WTC11 (cell line): ENCODE data around the gene GALK1.

Experiments used
- CBFB ChIP-seq: sonication (generic); formaldehyde crosslinking; IDR thresholded peaks from 2 replicates; pipeline ENCODE4 v1.8.1; 2022; ENCODE audit warnings: mild to moderate bottlenecking, low read depth, missing genetic modification reagents
- IRF2 ChIP-seq: sonication (generic); formaldehyde crosslinking; IDR thresholded peaks from 2 replicates; pipeline ENCODE4 v1.8.0; 2022; ENCODE audit warnings: low read depth, missing genetic modification reagents, borderline replicate concordance
- JAZF1 ChIP-seq: fragments of 250-450 bp; sonication (Bioruptor Pico); IDR thresholded peaks from 2 replicates; pipeline ENCODE4 v1.9.0; 2021; ENCODE audit warnings: moderate library complexity, mild to moderate bottlenecking, inconsistent platforms
- MLX ChIP-seq: sonication (generic); formaldehyde crosslinking; IDR thresholded peaks from 2 replicates; pipeline ENCODE4 v1.8.1; 2023; ENCODE audit warnings: mild to moderate bottlenecking, missing genetic modification reagents, moderate library complexity
- NFATC4 ChIP-seq: fragments of 250-450 bp; sonication (Bioruptor Pico); IDR thresholded peaks from 2 replicates; pipeline ENCODE4 v1.9.0; 2021; ENCODE audit warnings: mild to moderate bottlenecking
- TF ChIP-seq, protein P1 (sequence below): fragments of 200-600 bp; IDR thresholded peaks from 2 replicates; pipeline ENCODE4 v1.8.0; 2022; ENCODE audit warnings: antibody characterized with exemption
- TF ChIP-seq, protein P2 (sequence below): sonication (generic); formaldehyde crosslinking; IDR thresholded peaks from 2 replicates; pipeline ENCODE4 v1.8.0; 2022; ENCODE audit warnings: mild to moderate bottlenecking, missing genetic modification reagents
- TF ChIP-seq, protein P3 (sequence below): sonication (generic); formaldehyde crosslinking; IDR thresholded peaks from 2 replicates; pipeline ENCODE4 v1.8.0; 2022; ENCODE audit warnings: missing genetic modification reagents

DNA sequence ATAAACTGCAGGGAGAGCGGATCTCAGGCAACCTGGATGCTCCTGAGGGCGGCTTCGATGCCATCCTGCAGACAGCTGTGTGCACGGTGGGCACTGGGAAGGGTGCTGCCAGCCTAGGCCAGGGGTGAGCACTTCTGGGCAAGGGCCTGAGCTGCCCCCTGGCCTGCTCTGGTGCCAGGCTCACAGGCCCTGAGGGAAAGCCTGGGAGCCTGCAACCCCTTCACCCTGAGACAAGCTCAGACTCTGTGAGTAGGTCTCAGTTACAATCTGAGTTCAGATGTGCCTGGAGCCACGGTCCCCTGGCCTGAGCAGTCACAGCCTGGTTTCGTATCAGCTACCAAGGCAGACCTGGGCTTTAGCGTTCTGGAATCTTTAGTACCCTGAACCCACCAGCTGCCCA lies 35.6 kb downstream of the GALK1 start:
- TF ChIP-seq, protein P1, sequence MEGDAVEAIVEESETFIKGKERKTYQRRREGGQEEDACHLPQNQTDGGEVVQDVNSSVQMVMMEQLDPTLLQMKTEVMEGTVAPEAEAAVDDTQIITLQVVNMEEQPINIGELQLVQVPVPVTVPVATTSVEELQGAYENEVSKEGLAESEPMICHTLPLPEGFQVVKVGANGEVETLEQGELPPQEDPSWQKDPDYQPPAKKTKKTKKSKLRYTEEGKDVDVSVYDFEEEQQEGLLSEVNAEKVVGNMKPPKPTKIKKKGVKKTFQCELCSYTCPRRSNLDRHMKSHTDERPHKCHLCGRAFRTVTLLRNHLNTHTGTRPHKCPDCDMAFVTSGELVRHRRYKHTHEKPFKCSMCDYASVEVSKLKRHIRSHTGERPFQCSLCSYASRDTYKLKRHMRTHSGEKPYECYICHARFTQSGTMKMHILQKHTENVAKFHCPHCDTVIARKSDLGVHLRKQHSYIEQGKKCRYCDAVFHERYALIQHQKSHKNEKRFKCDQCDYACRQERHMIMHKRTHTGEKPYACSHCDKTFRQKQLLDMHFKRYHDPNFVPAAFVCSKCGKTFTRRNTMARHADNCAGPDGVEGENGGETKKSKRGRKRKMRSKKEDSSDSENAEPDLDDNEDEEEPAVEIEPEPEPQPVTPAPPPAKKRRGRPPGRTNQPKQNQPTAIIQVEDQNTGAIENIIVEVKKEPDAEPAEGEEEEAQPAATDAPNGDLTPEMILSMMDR = no peak
- no peak for TF ChIP-seq CBFB (CRISPR knock-in tag)
- TF ChIP-seq JAZF1 (CRISPR knock-in tag) = no peak
- TF ChIP-seq, protein P2, sequence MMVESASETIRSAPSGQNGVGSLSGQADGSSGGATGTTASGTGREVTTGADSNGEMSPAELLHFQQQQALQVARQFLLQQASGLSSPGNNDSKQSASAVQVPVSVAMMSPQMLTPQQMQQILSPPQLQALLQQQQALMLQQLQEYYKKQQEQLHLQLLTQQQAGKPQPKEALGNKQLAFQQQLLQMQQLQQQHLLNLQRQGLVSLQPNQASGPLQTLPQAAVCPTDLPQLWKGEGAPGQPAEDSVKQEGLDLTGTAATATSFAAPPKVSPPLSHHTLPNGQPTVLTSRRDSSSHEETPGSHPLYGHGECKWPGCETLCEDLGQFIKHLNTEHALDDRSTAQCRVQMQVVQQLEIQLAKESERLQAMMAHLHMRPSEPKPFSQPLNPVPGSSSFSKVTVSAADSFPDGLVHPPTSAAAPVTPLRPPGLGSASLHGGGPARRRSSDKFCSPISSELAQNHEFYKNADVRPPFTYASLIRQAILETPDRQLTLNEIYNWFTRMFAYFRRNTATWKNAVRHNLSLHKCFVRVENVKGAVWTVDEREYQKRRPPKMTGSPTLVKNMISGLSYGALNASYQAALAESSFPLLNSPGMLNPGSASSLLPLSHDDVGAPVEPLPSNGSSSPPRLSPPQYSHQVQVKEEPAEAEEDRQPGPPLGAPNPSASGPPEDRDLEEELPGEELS (CRISPR knock-in tag) = no peak
- TF ChIP-seq, protein P3, sequence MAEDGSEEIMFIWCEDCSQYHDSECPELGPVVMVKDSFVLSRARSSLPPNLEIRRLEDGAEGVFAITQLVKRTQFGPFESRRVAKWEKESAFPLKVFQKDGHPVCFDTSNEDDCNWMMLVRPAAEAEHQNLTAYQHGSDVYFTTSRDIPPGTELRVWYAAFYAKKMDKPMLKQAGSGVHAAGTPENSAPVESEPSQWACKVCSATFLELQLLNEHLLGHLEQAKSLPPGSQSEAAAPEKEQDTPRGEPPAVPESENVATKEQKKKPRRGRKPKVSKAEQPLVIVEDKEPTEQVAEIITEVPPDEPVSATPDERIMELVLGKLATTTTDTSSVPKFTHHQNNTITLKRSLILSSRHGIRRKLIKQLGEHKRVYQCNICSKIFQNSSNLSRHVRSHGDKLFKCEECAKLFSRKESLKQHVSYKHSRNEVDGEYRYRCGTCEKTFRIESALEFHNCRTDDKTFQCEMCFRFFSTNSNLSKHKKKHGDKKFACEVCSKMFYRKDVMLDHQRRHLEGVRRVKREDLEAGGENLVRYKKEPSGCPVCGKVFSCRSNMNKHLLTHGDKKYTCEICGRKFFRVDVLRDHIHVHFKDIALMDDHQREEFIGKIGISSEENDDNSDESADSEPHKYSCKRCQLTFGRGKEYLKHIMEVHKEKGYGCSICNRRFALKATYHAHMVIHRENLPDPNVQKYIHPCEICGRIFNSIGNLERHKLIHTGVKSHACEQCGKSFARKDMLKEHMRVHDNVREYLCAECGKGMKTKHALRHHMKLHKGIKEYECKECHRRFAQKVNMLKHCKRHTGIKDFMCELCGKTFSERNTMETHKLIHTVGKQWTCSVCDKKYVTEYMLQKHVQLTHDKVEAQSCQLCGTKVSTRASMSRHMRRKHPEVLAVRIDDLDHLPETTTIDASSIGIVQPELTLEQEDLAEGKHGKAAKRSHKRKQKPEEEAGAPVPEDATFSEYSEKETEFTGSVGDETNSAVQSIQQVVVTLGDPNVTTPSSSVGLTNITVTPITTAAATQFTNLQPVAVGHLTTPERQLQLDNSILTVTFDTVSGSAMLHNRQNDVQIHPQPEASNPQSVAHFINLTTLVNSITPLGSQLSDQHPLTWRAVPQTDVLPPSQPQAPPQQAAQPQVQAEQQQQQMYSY (CRISPR knock-in tag) = no peak
- no peak for TF ChIP-seq MLX (CRISPR knock-in tag)
- no peak for TF ChIP-seq NFATC4 (CRISPR knock-in tag)
- no peak for TF ChIP-seq IRF2 (CRISPR knock-in tag)
